Esophagus squamous epithelium (tissue), 5 donors: Measurements from ENCODE around the gene WWOX. TPM values are rescaled to one million over a fixed set of nuclear protein-coding genes. Genes with fewer than 3 reads are reported as not detected.

ENCODE experiments used
- DNase-seq: peaks from one replicate; lab custom pipeline; 2025; lab: John Stamatoyannopoulos, UW
- H3K27ac ChIP-seq, 4 donors: fragments of 200-600 bp; sonication (generic); one replicate each; pipeline ENCODE4 v1.5.1; 2016 to 2019; ENCODE audit warnings: mild to moderate bottlenecking in 1 of 4
- H3K27me3 ChIP-seq, 4 donors: fragments of 200-600 bp; sonication (generic); 1 replicate in 3 of 4; 2 replicates in 1 of 4; pipeline versions ENCODE4 v1.5.1 to v1.6.0; 2017 to 2021; ENCODE audit warnings: antibody characterized with exemption in 1 of 4
- H3K36me3 ChIP-seq, 3 donors: fragments of 200-600 bp; sonication (generic); one replicate each; pipeline ENCODE4 v1.5.1; 2016 to 2019
- H3K4me1 ChIP-seq, 3 donors: fragments of 200-600 bp; sonication (generic); one replicate each; pipeline ENCODE4 v1.5.1; 2017 to 2019
- H3K4me3 ChIP-seq, 4 donors: fragments of 200-600 bp; sonication (generic); 1 replicate in 3 of 4; 2 replicates in 1 of 4; pipeline ENCODE4 v1.5.1; 2016 to 2019; ENCODE audit warnings: mild to moderate bottlenecking in 2 of 4, moderate library complexity in 1 of 4
- H3K9me3 ChIP-seq, 3 donors: fragments of 200-600 bp; sonication (generic); one replicate each; pipeline ENCODE4 v1.5.1; 2016 to 2019
- POLR2A ChIP-seq, 4 donors: fragments of 450-650 bp; IDR thresholded peaks; one replicate each; pipeline ENCODE4 v1.6.1; 2017; ENCODE audit warnings: antibody characterized with exemption in 4 of 4, mild to moderate bottlenecking in 4 of 4, moderate library complexity in 3 of 4
- WGBS, 2 donors: methylation state at CpG; one replicate each; pipeline ENCODE4 v1.1.5; 2018; 5-methylcytosine and 5-hydroxymethylcytosine counted together
- intact Hi-C: fragments of 100-400 bp; cut with DNase I; formaldehyde crosslinking; loops from one replicate; pipeline ENCODE4 v1.15.0; 2022
- total RNA-seq, 4 donors: library from RNA; depleted of rRNA; stranded (reverse); fragments of >200 nt; gene quantifications; one replicate each; pipeline ENCODE4 v1.1.0, GENCODE V29; 2016
- TF ChIP-seq, protein P1 (sequence below), 6 experiments: fragments of 450-650 bp in 4 of 6; fragments of 200-600 bp in 2 of 6; sonication (generic) in 2 of 6; IDR thresholded peaks; one replicate each; pipeline ENCODE4 v1.5.1; 2016 to 2019; ENCODE audit warnings: antibody characterized with exemption in 6 of 6, mild to moderate bottlenecking in 4 of 6, moderate library complexity in 4 of 6
- donor health status: DM: yes; HTN: yes; CAD: no.

WWOX gene
- total RNA-seq, 4 donors from 2014 or later = 20.9 to 31.1 (median 27.5) TPM

DNA sequence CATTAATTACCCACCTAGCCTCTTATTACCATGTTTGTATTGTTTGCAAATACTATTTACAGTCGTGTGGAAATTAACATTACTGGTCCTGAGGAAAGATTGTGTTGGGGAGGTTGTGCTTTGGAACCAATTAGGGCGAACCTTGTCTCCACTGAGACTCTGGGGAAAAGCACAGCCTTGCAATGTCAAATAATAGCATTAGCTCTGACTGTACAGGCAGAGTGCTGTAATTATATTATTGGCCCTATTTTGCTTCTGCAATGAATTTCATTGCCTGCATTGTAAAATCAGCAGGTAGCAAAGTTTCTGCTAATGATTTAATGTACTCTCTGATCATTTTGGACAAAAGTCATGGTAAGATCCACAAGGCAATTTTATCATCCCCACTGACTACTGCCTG lies 97.0 kb downstream of the WWOX start:
- H3K36me3 ChIP-seq = no peaks in the 10 kb centered on the region
- H3K4me3 ChIP-seq = no peak overlapping the region
- intact Hi-C loops = no loop called here
- H3K4me1 ChIP-seq = no peaks in the 10 kb centered on the region
- H3K27me3 ChIP-seq = no peaks in the 10 kb centered on the region
- TF ChIP-seq, protein P1, sequence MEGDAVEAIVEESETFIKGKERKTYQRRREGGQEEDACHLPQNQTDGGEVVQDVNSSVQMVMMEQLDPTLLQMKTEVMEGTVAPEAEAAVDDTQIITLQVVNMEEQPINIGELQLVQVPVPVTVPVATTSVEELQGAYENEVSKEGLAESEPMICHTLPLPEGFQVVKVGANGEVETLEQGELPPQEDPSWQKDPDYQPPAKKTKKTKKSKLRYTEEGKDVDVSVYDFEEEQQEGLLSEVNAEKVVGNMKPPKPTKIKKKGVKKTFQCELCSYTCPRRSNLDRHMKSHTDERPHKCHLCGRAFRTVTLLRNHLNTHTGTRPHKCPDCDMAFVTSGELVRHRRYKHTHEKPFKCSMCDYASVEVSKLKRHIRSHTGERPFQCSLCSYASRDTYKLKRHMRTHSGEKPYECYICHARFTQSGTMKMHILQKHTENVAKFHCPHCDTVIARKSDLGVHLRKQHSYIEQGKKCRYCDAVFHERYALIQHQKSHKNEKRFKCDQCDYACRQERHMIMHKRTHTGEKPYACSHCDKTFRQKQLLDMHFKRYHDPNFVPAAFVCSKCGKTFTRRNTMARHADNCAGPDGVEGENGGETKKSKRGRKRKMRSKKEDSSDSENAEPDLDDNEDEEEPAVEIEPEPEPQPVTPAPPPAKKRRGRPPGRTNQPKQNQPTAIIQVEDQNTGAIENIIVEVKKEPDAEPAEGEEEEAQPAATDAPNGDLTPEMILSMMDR (IDR thresholded peaks at IDR 0.05) = no peak
- TF ChIP-seq POLR2A (IDR thresholded peaks at IDR 0.05) = no peak
- WGBS, 2 donors = 67 to 71% methylated on average over 2 of the region's 2 CpGs
- no peaks in the 10 kb centered on the region for H3K9me3 ChIP-seq
- H3K27ac ChIP-seq = no peak overlapping the region
- no peak for DNase-seq

- intact Hi-C loops = no loop called here
- Histone ChIP-seq H3K4me3 (no peak overlapping the region), H3K36me3 (no peaks in the 10 kb centered on the region), H3K4me1 (no peaks in the 10 kb centered on the region), H3K27ac (no peak overlapping the region), H3K27me3 (no peaks in the 10 kb centered on the region), H3K9me3 (no peaks in the 10 kb centered on the region)
- TF ChIP-seq, protein P1 (IDR thresholded peaks at IDR 0.05) = no peak
- TF ChIP-seq POLR2A (IDR thresholded peaks at IDR 0.05) = no peak
- WGBS, 2 donors = 78 to 91% methylated on average over 5 of the region's 5 CpGs
- DNase-seq = no peak
Measured at GRCh38 chr16:78198288-78198687, 98.8 kb downstream of the WWOX start.

DNA sequence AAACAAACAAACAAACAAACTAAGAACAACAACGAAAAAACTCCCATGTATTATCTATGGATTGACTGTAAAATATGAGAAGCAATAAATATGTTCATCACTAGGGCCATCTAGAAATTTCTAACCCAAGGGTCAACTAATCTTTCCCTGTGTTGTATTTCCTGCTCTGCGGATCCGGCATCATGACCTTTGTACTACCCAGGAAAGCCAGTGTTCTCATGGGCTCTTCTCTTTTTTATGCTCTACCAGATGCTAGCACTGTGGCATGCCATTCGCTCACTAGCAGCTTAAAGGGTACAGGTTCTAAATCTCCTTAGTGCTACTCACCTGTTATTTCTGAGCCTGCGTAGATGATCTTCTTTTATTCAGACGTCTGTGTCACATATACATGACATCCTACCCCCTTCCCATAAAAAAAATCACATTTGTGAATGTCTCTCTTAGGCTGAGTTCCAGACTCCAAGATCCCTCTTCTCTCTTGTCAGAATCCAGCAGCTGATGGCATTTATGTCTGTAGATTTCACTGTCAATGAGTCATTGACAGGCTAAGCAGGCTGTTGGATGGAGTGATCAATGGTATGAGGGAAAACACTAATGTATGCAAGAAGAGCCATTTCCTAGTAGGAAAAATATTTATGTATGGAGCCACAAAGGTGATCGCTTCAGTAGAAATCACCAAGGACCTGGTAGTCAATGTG lies 100.0 kb downstream of the WWOX start:
- H3K36me3 ChIP-seq = no peaks in the 10 kb centered on the region
- WGBS, 2 donors = 90 to 91% methylated on average over 7 of the region's 7 CpGs
- no peaks in the 10 kb centered on the region for H3K4me1 ChIP-seq
- intact Hi-C loops = no loop called here
- no peak for DNase-seq
- no peaks in the 10 kb centered on the region for H3K27me3 ChIP-seq
- TF ChIP-seq, protein P1 (IDR thresholded peaks at IDR 0.05) = no peak
- no peak for TF ChIP-seq POLR2A (IDR thresholded peaks at IDR 0.05)
- no peak overlapping the region for H3K27ac ChIP-seq
- no peak overlapping the region for H3K4me3 ChIP-seq
- H3K9me3 ChIP-seq = no peaks in the 10 kb centered on the region

- H3K27ac ChIP-seq = no peak overlapping the region
- H3K27me3 ChIP-seq = no peaks in the 10 kb centered on the region
- TF ChIP-seq POLR2A (IDR thresholded peaks at IDR 0.05) = no peak
- TF ChIP-seq, protein P1 (IDR thresholded peaks at IDR 0.05) = no peak
- no peak for DNase-seq
- no peaks in the 10 kb centered on the region for H3K9me3 ChIP-seq
- no peaks in the 10 kb centered on the region for H3K4me1 ChIP-seq
- no peak overlapping the region for H3K4me3 ChIP-seq
- WGBS, 2 donors = 79 to 88% methylated on average over 7 of the region's 7 CpGs
- no peaks in the 10 kb centered on the region for H3K36me3 ChIP-seq
- intact Hi-C loops = no loop called here
Measured at GRCh38 chr16:78200023-78200389, 100.6 kb downstream of the WWOX start.

GRCh38 chr16:78200623-78201096 lies 101.2 kb downstream of the WWOX start:
- H3K4me3 ChIP-seq = no peak overlapping the region
- H3K27ac ChIP-seq = no peak overlapping the region
- 74 to 87% methylated on average over 6 of the region's 6 CpGs for WGBS, 2 donors
- no peaks in the 10 kb centered on the region for H3K9me3 ChIP-seq
- intact Hi-C loops = no loop called here
- no peaks in the 10 kb centered on the region for H3K27me3 ChIP-seq
- no peaks in the 10 kb centered on the region for H3K4me1 ChIP-seq
- no peak for TF ChIP-seq POLR2A (IDR thresholded peaks at IDR 0.05)
- TF ChIP-seq, protein P1 (IDR thresholded peaks at IDR 0.05) = no peak
- DNase-seq = no peak
- no peaks in the 10 kb centered on the region for H3K36me3 ChIP-seq
